H9 (cell line): Measurements from ENCODE around the gene RMI1. TPM values are rescaled to one million over a fixed set of nuclear protein-coding genes. Genes with fewer than 3 reads are reported as not detected.

Source experiments
- DNase-seq: peaks from one replicate; pipeline ENCODE4 v3.0.0-alpha.2; 2017
- H2AFZ ChIP-seq: one replicate; pipeline ENCODE4 v1.6.1; 2013; ENCODE audit warnings: mild to moderate bottlenecking, low read length, control low read depth, moderate library complexity
- H2AK5ac ChIP-seq: 2 replicates; pipeline ENCODE4 v1.6.1; 2013; ENCODE audit warnings: low read length, control low read depth, mixed read lengths; ENCODE audit not compliant: insufficient read length
- H2BK120ac ChIP-seq: one replicate; pipeline ENCODE4 v1.6.1; 2013; ENCODE audit warnings: low read depth, mild to moderate bottlenecking, low read length, control low read depth, inconsistent platforms; ENCODE audit not compliant: poor library complexity, severe bottlenecking
- H2BK12ac ChIP-seq: 2 replicates; pipeline ENCODE4 v1.6.1; 2013; ENCODE audit warnings: low read length, control low read depth, mixed read lengths, low read depth; ENCODE audit not compliant: insufficient read length
- H2BK15ac ChIP-seq: 2 replicates; pipeline ENCODE4 v1.6.1; 2013; ENCODE audit warnings: low read depth, low read length, control low read depth
- H2BK20ac ChIP-seq: one replicate; pipeline ENCODE4 v1.6.1; 2013; ENCODE audit warnings: low read depth, mild to moderate bottlenecking, low read length, control low read depth, inconsistent platforms; ENCODE audit not compliant: poor library complexity, severe bottlenecking
- H2BK5ac ChIP-seq: 2 replicates; pipeline ENCODE4 v1.6.1; 2013; ENCODE audit warnings: low read length, control low read depth, mixed read lengths; ENCODE audit not compliant: insufficient read length
- H3K14ac ChIP-seq: 2 replicates; pipeline ENCODE4 v1.6.1; 2013; ENCODE audit warnings: low read length, control low read depth; ENCODE audit not compliant: insufficient read depth
- H3K18ac ChIP-seq: 2 replicates; pipeline ENCODE4 v1.6.1; 2013; ENCODE audit warnings: low read depth, mild to moderate bottlenecking, mixed read lengths, low read length, control low read depth; ENCODE audit not compliant: insufficient read length
- H3K23ac ChIP-seq: 2 replicates; pipeline ENCODE4 v1.6.1; 2013; ENCODE audit warnings: low read length, control low read depth, mixed read lengths, low read depth; ENCODE audit not compliant: insufficient read length
- H3K23me2 ChIP-seq: 2 replicates; pipeline ENCODE4 v1.6.1; 2013; ENCODE audit warnings: low read depth, mild to moderate bottlenecking, mixed read lengths, low read length, control low read depth; ENCODE audit not compliant: insufficient read length, poor library complexity, severe bottlenecking
- H3K27ac ChIP-seq: 2 replicates; pipeline ENCODE4 v1.5.1; 2013; ENCODE audit warnings: low read length, control low read depth, mixed read lengths, low read depth; ENCODE audit not compliant: insufficient read length
- H3K27me3 ChIP-seq: 2 replicates; pipeline ENCODE4 v1.6.1; 2013; ENCODE audit warnings: low read length, control low read depth, inconsistent platforms; ENCODE audit not compliant: insufficient read depth
- H3K4ac ChIP-seq: 2 replicates; pipeline ENCODE4 v1.6.1; 2013; ENCODE audit warnings: low read depth, mild to moderate bottlenecking, control low read depth, inconsistent platforms, low read length, moderate library complexity
- H3K4me1 ChIP-seq: 2 replicates; pipeline ENCODE4 v1.6.1; 2013; ENCODE audit warnings: low read length, control low read depth, inconsistent platforms; ENCODE audit not compliant: insufficient read depth
- H3K4me2 ChIP-seq: 2 replicates; pipeline ENCODE4 v1.6.1; 2013; ENCODE audit warnings: low read length, control low read depth, mixed read lengths; ENCODE audit not compliant: insufficient read length, insufficient read depth
- H3K56ac ChIP-seq: 2 replicates; pipeline ENCODE4 v1.6.1; 2013; ENCODE audit warnings: low read depth, mild to moderate bottlenecking, mixed read lengths, low read length, control low read depth; ENCODE audit not compliant: insufficient read length
- H3K79me1 ChIP-seq: 2 replicates; pipeline ENCODE4 v1.6.1; 2013; ENCODE audit warnings: low read depth, mild to moderate bottlenecking, moderate library complexity, low read length, control low read depth, inconsistent platforms; ENCODE audit not compliant: insufficient read depth, poor library complexity, severe bottlenecking
- H3K79me2 ChIP-seq: 2 replicates; pipeline ENCODE4 v1.6.1; 2013; ENCODE audit warnings: low read length, control low read depth, inconsistent platforms; ENCODE audit not compliant: insufficient read depth
- H3K9ac ChIP-seq: 2 replicates; pipeline ENCODE4 v1.6.1; 2013; ENCODE audit warnings: low read length, control low read depth, mixed read lengths; ENCODE audit not compliant: insufficient read length; ENCODE audit errors: extremely low read depth
- H3K9me3 ChIP-seq: one replicate; pipeline ENCODE4 v1.6.1; 2013; ENCODE audit warnings: low read depth, low read length, inconsistent platforms; ENCODE audit not compliant: control insufficient read depth
- H3T11ph ChIP-seq: one replicate; pipeline ENCODE4 v1.6.1; 2013; ENCODE audit warnings: mild to moderate bottlenecking, low read length, control low read depth, inconsistent platforms
- H4K20me1 ChIP-seq: one replicate; pipeline ENCODE4 v1.6.1; 2013; ENCODE audit not compliant: control insufficient read depth, insufficient read length, insufficient read depth
- H4K5ac ChIP-seq: 2 replicates; pipeline ENCODE4 v1.6.1; 2013; ENCODE audit warnings: low read depth, mild to moderate bottlenecking, mixed read lengths, low read length, control low read depth; ENCODE audit not compliant: insufficient read length
- H4K8ac ChIP-seq: replicated peaks from 2 replicates; pipeline ENCODE4 v1.6.1; 2013; ENCODE audit warnings: low read length, control low read depth, mixed read lengths, low read depth; ENCODE audit not compliant: insufficient read length
- H4K91ac ChIP-seq: 2 replicates; pipeline ENCODE4 v1.6.1; 2013; ENCODE audit warnings: low read depth, mild to moderate bottlenecking, moderate library complexity, mixed read lengths, low read length, control low read depth; ENCODE audit not compliant: insufficient read length
- H3K27ac Mint-ChIP-seq, 3 experiments: 2 replicates in 2 of 3; 3 replicates in 1 of 3; pipeline ENCODE4 v1.8.0; 2020 to 2021; ENCODE audit warnings: mixed read lengths in 3 of 3, mild to moderate bottlenecking in 1 of 3, moderate library complexity in 1 of 3
- H3K27me3 Mint-ChIP-seq: 2 replicates; pipeline ENCODE4 v1.8.0; 2021; ENCODE audit warnings: low read depth, mild to moderate bottlenecking, moderate library complexity, mixed read lengths
- H3K36me3 Mint-ChIP-seq, 3 experiments: 2 replicates in 2 of 3; 3 replicates in 1 of 3; pipeline ENCODE4 v1.8.0; 2020 to 2021; ENCODE audit warnings: low read depth in 3 of 3, mixed read lengths in 3 of 3; ENCODE audit not compliant: insufficient read depth in 1 of 3
- H3K4me1 Mint-ChIP-seq, 2 experiments: 2 replicates each; pipeline ENCODE4 v1.8.0; 2020; ENCODE audit warnings: mixed read lengths in 2 of 2
- H3K4me3 Mint-ChIP-seq, 2 experiments: 2 replicates in 1 of 2; 3 replicates in 1 of 2; pipeline ENCODE4 v1.8.0; 2020 to 2021; ENCODE audit warnings: mild to moderate bottlenecking in 2 of 2, mixed read lengths in 2 of 2, moderate library complexity in 1 of 2
- H3K9me3 Mint-ChIP-seq, 2 experiments: 2 replicates in 1 of 2; 3 replicates in 1 of 2; pipeline ENCODE4 v1.8.0; 2020; ENCODE audit warnings: mild to moderate bottlenecking in 2 of 2, mixed read lengths in 2 of 2, moderate library complexity in 1 of 2
- WGBS: extraction: QIAGEN DNeasy Blood & Tissue Kit; methylation state at CpG from one replicate; pipeline ENCODE4 v1.1.7; 2013; ENCODE audit warnings: missing lambda C conversion rate, low lambda C conversion rate, mixed read lengths; ENCODE audit not compliant: insufficient read length; ENCODE audit errors: extremely low coverage; 5-methylcytosine and 5-hydroxymethylcytosine counted together
- total RNA-seq: library from RNA; stranded (reverse); gene quantifications from 2 replicates; pipeline ENCODE4 v1.2.1, GENCODE V29; 2021
- TF ChIP-seq, protein P1 (sequence below): fragments of 200-600 bp; sonication (generic); conservative IDR thresholded peaks from 3 replicates; pipeline ENCODE4 v1.8.0; 2021; ENCODE audit warnings: antibody characterized with exemption, mild to moderate bottlenecking

RMI1 gene
- total RNA-seq, 1 experiment from 2014 or later = 22.4 TPM

DNA sequence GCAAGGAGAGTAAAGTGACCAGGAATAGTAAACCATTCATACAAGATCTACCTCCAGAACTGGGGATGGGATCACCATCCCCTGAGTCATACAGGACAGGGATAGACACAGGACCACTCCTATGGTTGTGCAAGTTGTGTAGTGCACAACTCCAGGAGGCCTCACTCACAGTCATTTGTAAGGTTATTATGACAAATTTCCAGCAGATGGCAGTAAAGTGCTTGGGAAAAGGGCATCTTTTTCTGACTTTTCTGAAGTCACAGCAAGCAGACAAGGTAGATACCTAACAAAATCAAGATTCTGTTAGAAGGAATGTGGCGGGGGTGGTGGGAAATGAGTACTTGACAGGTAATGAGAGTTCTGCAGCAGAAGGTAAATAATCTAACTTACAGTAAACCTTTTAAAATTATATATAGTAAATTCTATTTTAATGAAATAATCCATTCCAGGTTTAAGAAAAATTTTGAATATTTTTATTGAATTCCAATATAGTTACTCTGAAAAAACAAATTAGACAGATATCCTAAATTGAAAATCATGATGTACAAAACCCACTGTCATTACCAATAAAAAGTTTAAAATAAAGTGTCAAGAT is 42.6 kb upstream of the RMI1 start:
- Histone ChIP-seq H2BK5ac (no peak overlapping the region), H3K9ac (no peak overlapping the region), H3K79me2 (no peaks in the 10 kb centered on the region), H3K23me2 (no peaks in the 10 kb centered on the region), H2BK120ac (no peak overlapping the region), H3K4me1 (no peaks in the 10 kb centered on the region), H3K4ac (no peak overlapping the region), H4K5ac (no peak overlapping the region), H3K27ac (no peak overlapping the region), H2BK12ac (no peak overlapping the region), H4K8ac (no peak overlapping the region), H3K14ac (no peak overlapping the region), H3K56ac (no peak overlapping the region), H2BK15ac (no peak overlapping the region), H3K27me3 (no peaks in the 10 kb centered on the region), H4K91ac (no peak overlapping the region), H3K18ac (no peak overlapping the region), H3K9me3 (no peaks in the 10 kb centered on the region), H3K79me1 (no peaks in the 10 kb centered on the region), H2AK5ac (no peak overlapping the region), H4K20me1 (no peaks in the 10 kb centered on the region), H3K23ac (no peak overlapping the region), H3T11ph (no peak overlapping the region), H2AFZ (no peak overlapping the region), H2BK20ac (no peak overlapping the region), H3K4me2 (no peak overlapping the region)
- no peaks in the 10 kb centered on the region for H3K27me3 Mint-ChIP-seq
- no peak overlapping the region for H3K4me3 Mint-ChIP-seq
- peaks cover 12 to 19% of the 10 kb centered on the region in 2 experiments for H3K4me1 Mint-ChIP-seq
- peaks cover 0 to 5% (median 3%) of the 10 kb centered on the region in 3 experiments; a peak in 3 of 7 replicates for H3K36me3 Mint-ChIP-seq
- H3K9me3 Mint-ChIP-seq = no peaks in the 10 kb centered on the region
- H3K27ac Mint-ChIP-seq = no peak overlapping the region
- WGBS = no CpG with 5 or more reads among the region's 1 CpG
- TF ChIP-seq, protein P1, sequence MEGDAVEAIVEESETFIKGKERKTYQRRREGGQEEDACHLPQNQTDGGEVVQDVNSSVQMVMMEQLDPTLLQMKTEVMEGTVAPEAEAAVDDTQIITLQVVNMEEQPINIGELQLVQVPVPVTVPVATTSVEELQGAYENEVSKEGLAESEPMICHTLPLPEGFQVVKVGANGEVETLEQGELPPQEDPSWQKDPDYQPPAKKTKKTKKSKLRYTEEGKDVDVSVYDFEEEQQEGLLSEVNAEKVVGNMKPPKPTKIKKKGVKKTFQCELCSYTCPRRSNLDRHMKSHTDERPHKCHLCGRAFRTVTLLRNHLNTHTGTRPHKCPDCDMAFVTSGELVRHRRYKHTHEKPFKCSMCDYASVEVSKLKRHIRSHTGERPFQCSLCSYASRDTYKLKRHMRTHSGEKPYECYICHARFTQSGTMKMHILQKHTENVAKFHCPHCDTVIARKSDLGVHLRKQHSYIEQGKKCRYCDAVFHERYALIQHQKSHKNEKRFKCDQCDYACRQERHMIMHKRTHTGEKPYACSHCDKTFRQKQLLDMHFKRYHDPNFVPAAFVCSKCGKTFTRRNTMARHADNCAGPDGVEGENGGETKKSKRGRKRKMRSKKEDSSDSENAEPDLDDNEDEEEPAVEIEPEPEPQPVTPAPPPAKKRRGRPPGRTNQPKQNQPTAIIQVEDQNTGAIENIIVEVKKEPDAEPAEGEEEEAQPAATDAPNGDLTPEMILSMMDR = peak; percentile 79
- DNase-seq = no peak
